ENCODE results near the gene MMP13.

- TF ChIP-seq CTCF (conservative IDR thresholded peaks at IDR 0.05; ENCODE audit: low read depth, low read length) = no peak
- TF ChIP-seq EZH2 (IDR thresholded peaks at IDR 0.05; ENCODE audit: low read length, unreplicated experiment) = no peak
- TF ChIP-seq EZH2phosphoT487 (IDR thresholded peaks at IDR 0.05; ENCODE audit: borderline replicate concordance, low read length) = no peak
Observed at GRCh38 chr11:102924851-102925380, 30.6 kb downstream of the MMP13 start.

Data from PC-3 (cell line).